H1 (cell line): Measurements from ENCODE around the gene ARID5A. TPM values are rescaled to one million over a fixed set of nuclear protein-coding genes. Genes with fewer than 3 reads are reported as not detected.

Experiments used
- CTCF ChIA-PET: fragments of 300-600 bp; sonication (Branson Sonifier 250); formaldehyde crosslinking; loops from one replicate; lab custom pipeline; 2021; ENCODE audit not compliant: partially characterized antibody; lab: Charles Lee
- POLR2A ChIA-PET: fragments of 300-600 bp; sonication (Branson Sonifier 250); formaldehyde crosslinking; loops from one replicate; lab custom pipeline; 2021; ENCODE audit warnings: inconsistent platforms; ENCODE audit not compliant: partially characterized antibody; lab: Charles Lee
- DNase-seq, 2 experiments: peaks; one replicate each; pipeline versions ENCODE4 v3.0.0 to v3.0.0-alpha.2; 2010 to 2022; ENCODE audit warnings: low spot score in 2 of 2, low read depth in 1 of 2, mixed read lengths in 1 of 2
- FAIRE-seq: peaks from 2 replicates; lab custom pipeline; 2011; peaks lifted over from hg19 to GRCh38; lab: Jason Lieb, UNC
- H2AFZ ChIP-seq: 2 replicates; pipeline ENCODE4 v1.8.1; 2012; ENCODE audit warnings: low read length, inconsistent platforms
- H2AK5ac ChIP-seq: 2 replicates; pipeline ENCODE4 v1.6.1; 2013; ENCODE audit warnings: low read depth, low read length
- H2BK120ac ChIP-seq: replicated peaks from 2 replicates; pipeline ENCODE3; 2013; ENCODE audit warnings: low read depth, low read length, inconsistent platforms
- H2BK12ac ChIP-seq: 2 replicates; pipeline ENCODE4 v1.6.1; 2013; ENCODE audit warnings: low read depth, low read length
- H2BK15ac ChIP-seq: 2 replicates; pipeline ENCODE4 v1.6.1; 2013; ENCODE audit warnings: low read length
- H2BK20ac ChIP-seq: 2 replicates; pipeline ENCODE4 v1.6.1; 2013; ENCODE audit warnings: low read length
- H2BK5ac ChIP-seq: 2 replicates; pipeline ENCODE4 v1.6.1; 2013; ENCODE audit warnings: low read depth, low read length
- H3K14ac ChIP-seq: 2 replicates; pipeline ENCODE4 v1.6.1; 2013; ENCODE audit warnings: inconsistent platforms; ENCODE audit not compliant: insufficient read length
- H3K18ac ChIP-seq: 2 replicates; pipeline ENCODE4 v1.6.1; 2013; ENCODE audit warnings: low read length; ENCODE audit errors: extremely low read depth
- H3K23ac ChIP-seq: 2 replicates; pipeline ENCODE4 v1.6.1; 2013; ENCODE audit warnings: inconsistent platforms; ENCODE audit not compliant: insufficient read length
- H3K23me2 ChIP-seq: 2 replicates; pipeline ENCODE4 v1.6.1; 2013; ENCODE audit warnings: low read depth, low read length
- H3K27ac ChIP-seq: 2 replicates; pipeline ENCODE4 v1.6.1; 2011; ENCODE audit warnings: low read depth, low read length, inconsistent platforms
- H3K27me3 ChIP-seq, 4 experiments: replicated peaks in 1 of 4; 1 replicate in 1 of 4; 2 replicates in 3 of 4; pipeline versions ENCODE4 v1.6.1 to v1.8.1; 2011 to 2013; ENCODE audit warnings: low read length in 3 of 4, mild to moderate bottlenecking in 3 of 4, inconsistent platforms in 2 of 4, mixed read lengths in 2 of 4, moderate library complexity in 1 of 4; ENCODE audit not compliant: control insufficient read depth in 3 of 4, insufficient read depth in 3 of 4; ENCODE audit errors: extremely low read depth in 1 of 4
- H3K36me3 ChIP-seq, 4 experiments: 2 replicates each; pipeline versions ENCODE4 v1.6.1 to v1.8.1; 2011 to 2013; ENCODE audit warnings: mild to moderate bottlenecking in 4 of 4, low read length in 3 of 4, moderate library complexity in 2 of 4, control low read depth in 1 of 4, inconsistent platforms in 1 of 4; ENCODE audit not compliant: insufficient read depth in 4 of 4, control insufficient read depth in 2 of 4
- H3K4ac ChIP-seq: replicated peaks from 2 replicates; pipeline ENCODE3; 2013; ENCODE audit warnings: low read length, low read depth, mixed read lengths, inconsistent platforms; ENCODE audit not compliant: insufficient read length
- H3K4me1 ChIP-seq, 4 experiments: replicated peaks in 1 of 4; 1 replicate in 1 of 4; 2 replicates in 3 of 4; pipeline versions ENCODE4 v1.6.1 to v1.8.1; 2011 to 2013; ENCODE audit warnings: low read length in 3 of 4, inconsistent platforms in 2 of 4, mixed read lengths in 1 of 4; ENCODE audit not compliant: insufficient read depth in 4 of 4, control insufficient read depth in 3 of 4
- H3K4me2 ChIP-seq, 2 experiments: 2 replicates each; pipeline versions ENCODE4 v1.6.1 to v1.8.1; 2011 to 2013; ENCODE audit warnings: low read depth in 2 of 2, low read length in 2 of 2, control low read depth in 1 of 2, inconsistent platforms in 1 of 2, mild to moderate bottlenecking in 1 of 2; ENCODE audit not compliant: insufficient read depth in 1 of 2
- H3K4me3 ChIP-seq, 4 experiments: fragments of 200-600, 300-600 bp in 1 of 4; sonication (generic), shearing (Covaris generic), sonication (Bioruptor Twin) in 1 of 4; 2 replicates each; pipeline versions ENCODE4 v1.5.1 to v1.8.1; 2011 to 2016; ENCODE audit warnings: low read length in 4 of 4, low read depth in 3 of 4, control low read depth in 2 of 4, inconsistent platforms in 2 of 4, mild to moderate bottlenecking in 2 of 4, mixed read lengths in 1 of 4, moderate library complexity in 1 of 4; ENCODE audit not compliant: insufficient read depth in 2 of 4; ENCODE audit errors: extremely low read depth in 1 of 4
- H3K56ac ChIP-seq: replicated peaks from 2 replicates; pipeline ENCODE3; 2013; ENCODE audit warnings: low read depth, mild to moderate bottlenecking, mixed read lengths, low read length, inconsistent platforms; ENCODE audit not compliant: insufficient read length
- H3K79me1 ChIP-seq: 2 replicates; pipeline ENCODE4 v1.6.1; 2013; ENCODE audit warnings: low read depth, low read length, control low read depth
- H3K79me2 ChIP-seq, 2 experiments: 2 replicates each; pipeline versions ENCODE4 v1.6.1 to v1.8.1; 2012 to 2013; ENCODE audit warnings: low read length in 2 of 2, mild to moderate bottlenecking in 2 of 2, inconsistent platforms in 1 of 2; ENCODE audit not compliant: insufficient read depth in 2 of 2, control insufficient read depth in 1 of 2
- H3K9ac ChIP-seq, 4 experiments: replicated peaks in 1 of 4; 1 replicate in 1 of 4; 2 replicates in 3 of 4; pipeline versions ENCODE4 v1.6.1 to v1.8.1; 2011 to 2013; ENCODE audit warnings: low read depth in 3 of 4, low read length in 3 of 4, control low read depth in 2 of 4, mild to moderate bottlenecking in 2 of 4, moderate library complexity in 2 of 4, inconsistent platforms in 1 of 4; ENCODE audit errors: extremely low read depth in 1 of 4
- H3K9me3 ChIP-seq, 2 experiments: 2 replicates each; pipeline versions ENCODE4 v1.6.1 to v1.8.1; 2012 to 2013; ENCODE audit warnings: mild to moderate bottlenecking in 2 of 2, moderate library complexity in 2 of 2, control low read depth in 1 of 2, inconsistent platforms in 1 of 2, low read depth in 1 of 2, low read length in 1 of 2, mixed read lengths in 1 of 2; ENCODE audit not compliant: insufficient read depth in 2 of 2
- H4K20me1 ChIP-seq, 2 experiments: replicated peaks in 1 of 2; 2 replicates each; pipeline versions ENCODE3 to v1.8.1; 2011 to 2013; ENCODE audit warnings: inconsistent platforms in 2 of 2, low read length in 2 of 2, mild to moderate bottlenecking in 1 of 2; ENCODE audit not compliant: insufficient read depth in 2 of 2, control insufficient read depth in 1 of 2
- H4K5ac ChIP-seq: 2 replicates; pipeline ENCODE4 v1.6.1; 2013; ENCODE audit warnings: low read length, low read depth, mixed read lengths, inconsistent platforms; ENCODE audit not compliant: insufficient read length
- H4K8ac ChIP-seq: 2 replicates; pipeline ENCODE4 v1.8.0; 2013; ENCODE audit warnings: mild to moderate bottlenecking, moderate library complexity, low read length, inconsistent platforms; ENCODE audit not compliant: insufficient read depth; ENCODE audit errors: extremely low read depth
- H4K91ac ChIP-seq: replicated peaks from 2 replicates; pipeline ENCODE3; 2013; ENCODE audit warnings: low read length, mixed read lengths, inconsistent platforms; ENCODE audit not compliant: insufficient read length
- WGBS, 2 experiments: shearing (Covaris generic) in 1 of 2; methylation state at CpG; one replicate each; pipeline versions ENCODE4 v1.1.6 to v1.1.7; 2013 to 2015; ENCODE audit warnings: low lambda C conversion rate in 2 of 2, mixed read lengths in 2 of 2, inconsistent platforms in 1 of 2, low coverage in 1 of 2, missing lambda C conversion rate in 1 of 2; ENCODE audit not compliant: insufficient replicate concordance in 2 of 2, insufficient coverage in 1 of 2, insufficient read length in 1 of 2; ENCODE audit errors: extremely low coverage in 1 of 2, missing lambda C conversion rate in 1 of 2; 5-methylcytosine and 5-hydroxymethylcytosine counted together
- polyA plus RNA-seq, 7 experiments: library from polyadenylated mRNA; depleted of rRNA in 3 of 7; stranded (reverse) in 5 of 7; unstranded in 2 of 7; fragments of >200 nt in 5 of 7; fragments of 200-250 nt in 2 of 7; gene quantifications; 1 replicate in 5 of 7; 2 replicates in 1 of 7; 4 replicates in 1 of 7; pipeline versions ENCODE4 v1.2.1 to v1.2.3, GENCODE V29; 2011 to 2013; ENCODE audit warnings: missing spikeins in 2 of 7, mixed read lengths in 2 of 7
- total RNA-seq: library from RNA; stranded (reverse); fragmentation: NEBNext Ultra II Directional; extraction: Animal tissue kit (Norgen Biotek cat#: 25700); gene quantifications from 2 replicates; pipeline ENCODE4 v1.2.1, GENCODE V29; 2021

The ARID5A gene
- total and polyA plus RNA-seq, 2 of the 8 experiments (the other 6 are each of a cell fraction or from before 2014, with no cell fraction given): 3.3 to 5.3 TPM

DNA sequence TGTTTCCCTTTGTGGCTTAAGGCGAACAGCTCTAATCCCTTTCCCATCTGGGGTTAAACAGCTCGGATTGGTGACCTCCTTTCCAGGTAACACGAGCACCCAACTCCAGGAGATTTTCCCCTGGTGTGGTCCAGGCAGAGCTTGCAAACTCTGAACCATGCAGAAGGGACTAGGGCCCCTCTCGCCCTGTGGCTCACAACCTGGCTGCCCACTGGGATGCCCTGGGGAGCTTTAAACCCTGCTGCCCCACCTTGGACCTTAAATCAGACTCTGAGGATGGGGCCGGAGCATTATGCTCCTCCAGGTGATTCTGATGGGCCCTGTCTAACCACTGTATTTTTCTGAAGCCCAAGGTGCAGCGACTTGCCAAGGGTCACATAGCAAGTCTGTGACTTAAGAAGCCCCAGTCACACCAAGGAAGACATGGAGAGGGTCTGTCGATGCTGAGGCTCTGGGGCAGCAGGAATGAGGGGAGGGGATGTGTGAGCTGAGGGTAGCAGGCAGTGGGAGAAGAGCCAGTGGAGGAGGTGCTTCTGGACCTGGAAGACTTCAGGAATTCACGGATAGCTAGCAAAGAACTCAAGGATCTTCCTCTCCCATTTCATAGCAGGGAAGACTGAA lies 5.9 kb downstream of the ARID5A start:
- H4K5ac ChIP-seq: no peak overlapping the region
- H3K9ac ChIP-seq: no peak overlapping the region
- POLR2A ChIA-PET: no interaction called here
- peaks cover 9 to 11% of the 10 kb centered on the region in 2 experiments for H4K20me1 ChIP-seq
- no peak overlapping the region for H4K8ac ChIP-seq
- no peak overlapping the region for H2AK5ac ChIP-seq
- H3K79me2 ChIP-seq: no peaks in the 10 kb centered on the region
- H4K91ac ChIP-seq: no peak overlapping the region
- H2BK20ac ChIP-seq: no peak overlapping the region
- WGBS, 2 experiments: 81% methylated on average over 8 of the region's 8 CpGs; no CpG with 5 or more reads in 1 of the 2 experiments
- CTCF ChIA-PET: interaction anchor here (0.5 to 18.5 kb wide), 6 partner anchors 10 to 298 kb away, joined by 3 to 361 read pairs (median 12); no protein-coding TSS in a partner anchor
- no peak overlapping the region for H3K18ac ChIP-seq
- H3K4ac ChIP-seq: no peak overlapping the region
- H3K27ac ChIP-seq: no peak overlapping the region
- no peak overlapping the region for H2BK120ac ChIP-seq
- FAIRE-seq: no peak
- H3K14ac ChIP-seq: no peak overlapping the region
- H3K79me1 ChIP-seq: no peaks in the 10 kb centered on the region; the same call in none of the 2 replicates
- H3K4me2 ChIP-seq: no peak overlapping the region
- H3K23ac ChIP-seq: no peak overlapping the region
- H2BK12ac ChIP-seq: no peak overlapping the region
- H3K4me3 ChIP-seq: no peak overlapping the region
- no peak overlapping the region for H2BK15ac ChIP-seq
- H2BK5ac ChIP-seq: no peak overlapping the region
- peaks cover 0 to 5% of the 10 kb centered on the region in 2 experiments; a peak in 1 of 4 replicates for H3K9me3 ChIP-seq
- H3K23me2 ChIP-seq: peaks cover 8% of the 10 kb centered on the region; the same call in 1 of the 2 replicates
- H3K27me3 ChIP-seq: peaks cover 8 to 24% (median 19%) of the 10 kb centered on the region in 4 experiments; a peak in 6 of 7 replicates
- no peaks in the 10 kb centered on the region for H3K36me3 ChIP-seq
- peaks cover 3 to 32% (median 21%) of the 10 kb centered on the region in 4 experiments for H3K4me1 ChIP-seq
- DNase-seq: no peak
- H2AFZ ChIP-seq: no peak overlapping the region
- H3K56ac ChIP-seq: no peak overlapping the region
